K562 (cell line): ENCODE measurements around the gene TMEM60. TPM values are rescaled to one million over a fixed set of nuclear protein-coding genes. Genes with fewer than 3 reads are reported as not detected.

Source experiments
- CAMTA2 ChIP-seq: fragments of 250-450 bp; sonication (Bioruptor Pico); conservative IDR thresholded peaks from 2 replicates; pipeline ENCODE4 v1.5.1; 2022
- CEBPG ChIP-seq, 3 experiments: fragments of 200-800 bp in 1 of 3; sonication (Bioruptor generic) in 1 of 3; sonication (generic) in 1 of 3; formaldehyde crosslinking in 1 of 3; IDR thresholded peaks in 2 of 3; conservative IDR thresholded peaks in 1 of 3; 2 replicates each; pipeline versions ENCODE4 v1.6.1 to v1.8.0; 2016 to 2022; ENCODE audit warnings: missing compliant biosample characterization in 2 of 3, missing genetic modification characterization in 2 of 3, mild to moderate bottlenecking in 1 of 3, missing genetic modification reagents in 1 of 3
- ELF2 ChIP-seq: fragments of 250-450 bp; sonication (Bioruptor Pico); IDR thresholded peaks from 2 replicates; pipeline ENCODE4 v1.5.0; 2021; ENCODE audit warnings: mild to moderate bottlenecking
- HDGF ChIP-seq: fragments of 450-650 bp; IDR thresholded peaks from 2 replicates; pipeline ENCODE4 v1.6.1; 2016
- NFE2 ChIP-seq: IDR thresholded peaks from 2 replicates; pipeline ENCODE4 v1.6.1; 2014; ENCODE audit warnings: antibody characterized with exemption, low read depth
- POLR2AphosphoS2 ChIP-seq: IDR thresholded peaks from 2 replicates; pipeline ENCODE4 v1.6.1; 2012; ENCODE audit warnings: low read length, improper control_type of control experiment
- SIN3B ChIP-seq: fragments of 450-650 bp; IDR thresholded peaks from 2 replicates; pipeline ENCODE4 v1.6.1; 2017; ENCODE audit warnings: low read depth, mild to moderate bottlenecking, moderate library complexity
- SMARCB1 ChIP-seq: IDR thresholded peaks from 2 replicates; pipeline ENCODE4 v1.6.1; 2011; ENCODE audit warnings: improper control_type of control experiment, low read depth; ENCODE audit not compliant: insufficient read length
- SOX6 ChIP-seq: fragments of 450-650 bp; IDR thresholded peaks from 2 replicates; pipeline ENCODE4 v1.6.1; 2014; ENCODE audit warnings: mild to moderate bottlenecking
- ZBTB8A ChIP-seq: fragments of 450-650 bp; IDR thresholded peaks from 2 replicates; pipeline ENCODE4 v1.6.1; 2018; ENCODE audit warnings: mild to moderate bottlenecking, moderate library complexity; ENCODE audit not compliant: partially characterized antibody
- ZNF263 ChIP-seq: sonication (generic); formaldehyde crosslinking; IDR thresholded peaks from 2 replicates; pipeline ENCODE4 v1.8.0; 2022; ENCODE audit warnings: mild to moderate bottlenecking, missing genetic modification reagents, borderline replicate concordance
- polyA plus RNA-seq, 8 experiments: library from polyadenylated mRNA; depleted of rRNA in 4 of 8; stranded (reverse) in 5 of 8; unstranded in 3 of 8; fragments of >200 nt; fragmentation: Nextera tagmentation in 2 of 8; fragmentation: Illumina TruSeq in 1 of 8; extraction: Ambion mirVana in 2 of 8; extraction: Trizol in 1 of 8; gene quantifications; 2 replicates each; pipeline versions ENCODE4 v1.2.1 to v1.2.3, GENCODE V29; 2011 to 2014; ENCODE audit warnings: inconsistent platforms in 1 of 8, missing spikeins in 1 of 8
- total RNA-seq, 7 experiments: library from RNA; depleted of rRNA in 6 of 7; stranded (reverse); fragments of >200 nt in 6 of 7; fragmentation: Illumina TruSeq in 2 of 7; extraction: Trizol in 2 of 7; gene quantifications; 2 replicates each; pipeline versions ENCODE4 v1.2.1 to v1.2.3, GENCODE V29; 2011 to 2021; ENCODE audit warnings: low replicate concordance in 1 of 7
- TF ChIP-seq, protein P1 (sequence below): fragments of 250-450 bp; sonication (Bioruptor Pico); IDR thresholded peaks from 2 replicates; pipeline ENCODE4 v1.8.0; 2021; ENCODE audit warnings: mild to moderate bottlenecking, moderate library complexity
- TF ChIP-seq, protein P2 (sequence below): fragments of 200-400 bp; formaldehyde crosslinking; IDR thresholded peaks from 2 replicates; pipeline ENCODE4 v1.6.1; 2017; ENCODE audit warnings: mild to moderate bottlenecking, low read depth, low read length, moderate library complexity
- TF ChIP-seq, protein P3 (sequence below): sonication (generic); formaldehyde crosslinking; IDR thresholded peaks from 2 replicates; pipeline ENCODE4 v1.8.1; 2023; ENCODE audit warnings: mild to moderate bottlenecking, missing genetic modification reagents
- TF ChIP-seq, protein P4 (sequence below): sonication (generic); formaldehyde crosslinking; IDR thresholded peaks from 2 replicates; pipeline ENCODE4 v1.8.0; 2022; ENCODE audit warnings: missing genetic modification reagents, mild to moderate bottlenecking, borderline replicate concordance
- TF ChIP-seq, protein P5 (sequence below): IDR thresholded peaks from 2 replicates; pipeline ENCODE4 v1.6.1; 2011; ENCODE audit not compliant: insufficient read length; ENCODE audit errors: extremely low read depth
- TF ChIP-seq, protein P6 (sequence below): fragments of 450-650 bp; IDR thresholded peaks from 2 replicates; pipeline ENCODE4 v1.6.1; 2016

TMEM60 gene
- total and polyA plus RNA-seq, 9 of the 15 experiments (the other 6 are each of a cell fraction or from before 2014, with no cell fraction given) = 12.5 to 140 (median 38.4) TPM

DNA sequence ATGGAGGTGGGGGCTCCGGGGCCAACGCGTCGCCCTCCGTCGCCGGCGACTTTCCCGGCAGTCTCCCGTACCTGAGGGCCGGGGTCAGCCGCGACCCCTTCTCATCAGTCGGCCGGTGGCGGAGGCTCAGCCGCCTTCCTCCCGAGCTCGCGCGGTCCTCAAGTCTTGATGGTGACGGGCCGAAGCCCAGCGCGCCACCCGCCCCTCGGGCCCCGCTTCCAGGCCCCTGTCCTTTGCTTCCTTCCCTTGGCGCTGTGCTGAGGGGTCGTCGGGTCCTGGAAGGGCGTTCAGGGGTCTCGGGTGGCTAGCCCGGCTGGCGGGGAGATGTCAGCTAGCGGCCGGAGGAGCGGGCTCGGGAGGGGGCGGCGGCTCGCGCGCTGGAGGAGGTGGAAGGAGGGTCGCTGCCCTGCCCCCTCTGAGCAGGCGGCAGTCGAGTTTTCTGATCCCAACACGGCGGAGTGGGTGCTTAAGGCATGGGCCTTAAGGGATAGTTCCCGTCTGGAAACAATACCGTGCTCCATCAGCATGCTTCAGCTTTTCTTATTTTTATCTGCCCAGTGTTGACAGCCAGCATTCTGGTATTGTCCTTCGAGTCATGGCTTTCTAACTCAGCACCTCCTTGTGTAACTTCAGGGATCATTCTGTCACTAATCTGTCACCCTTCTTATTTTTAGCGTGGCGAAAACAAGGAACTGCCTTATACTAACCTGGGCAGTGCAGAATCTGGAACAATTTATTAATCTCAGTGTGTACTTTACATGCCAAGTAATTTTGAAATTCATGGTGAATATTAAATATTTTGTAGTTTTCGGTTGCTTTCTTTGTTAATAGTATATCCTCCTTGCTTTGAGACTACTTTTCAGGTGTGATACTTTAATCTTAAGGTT lies 1.1 kb upstream of the TMEM60 start (continued):
- TF ChIP-seq SIN3B = no peak
- no peak for TF ChIP-seq SMARCB1
- no peak for TF ChIP-seq POLR2AphosphoS2
- TF ChIP-seq CAMTA2 (CRISPR knock-in tag) = no peak
- TF ChIP-seq, protein P1, sequence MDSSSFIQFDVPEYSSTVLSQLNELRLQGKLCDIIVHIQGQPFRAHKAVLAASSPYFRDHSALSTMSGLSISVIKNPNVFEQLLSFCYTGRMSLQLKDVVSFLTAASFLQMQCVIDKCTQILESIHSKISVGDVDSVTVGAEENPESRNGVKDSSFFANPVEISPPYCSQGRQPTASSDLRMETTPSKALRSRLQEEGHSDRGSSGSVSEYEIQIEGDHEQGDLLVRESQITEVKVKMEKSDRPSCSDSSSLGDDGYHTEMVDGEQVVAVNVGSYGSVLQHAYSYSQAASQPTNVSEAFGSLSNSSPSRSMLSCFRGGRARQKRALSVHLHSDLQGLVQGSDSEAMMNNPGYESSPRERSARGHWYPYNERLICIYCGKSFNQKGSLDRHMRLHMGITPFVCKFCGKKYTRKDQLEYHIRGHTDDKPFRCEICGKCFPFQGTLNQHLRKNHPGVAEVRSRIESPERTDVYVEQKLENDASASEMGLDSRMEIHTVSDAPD = no peak
- no peak for TF ChIP-seq ZNF263
- peak; percentile 16; the same call in 1 of the 2 replicates for TF ChIP-seq NFE2
- TF ChIP-seq, protein P2, sequence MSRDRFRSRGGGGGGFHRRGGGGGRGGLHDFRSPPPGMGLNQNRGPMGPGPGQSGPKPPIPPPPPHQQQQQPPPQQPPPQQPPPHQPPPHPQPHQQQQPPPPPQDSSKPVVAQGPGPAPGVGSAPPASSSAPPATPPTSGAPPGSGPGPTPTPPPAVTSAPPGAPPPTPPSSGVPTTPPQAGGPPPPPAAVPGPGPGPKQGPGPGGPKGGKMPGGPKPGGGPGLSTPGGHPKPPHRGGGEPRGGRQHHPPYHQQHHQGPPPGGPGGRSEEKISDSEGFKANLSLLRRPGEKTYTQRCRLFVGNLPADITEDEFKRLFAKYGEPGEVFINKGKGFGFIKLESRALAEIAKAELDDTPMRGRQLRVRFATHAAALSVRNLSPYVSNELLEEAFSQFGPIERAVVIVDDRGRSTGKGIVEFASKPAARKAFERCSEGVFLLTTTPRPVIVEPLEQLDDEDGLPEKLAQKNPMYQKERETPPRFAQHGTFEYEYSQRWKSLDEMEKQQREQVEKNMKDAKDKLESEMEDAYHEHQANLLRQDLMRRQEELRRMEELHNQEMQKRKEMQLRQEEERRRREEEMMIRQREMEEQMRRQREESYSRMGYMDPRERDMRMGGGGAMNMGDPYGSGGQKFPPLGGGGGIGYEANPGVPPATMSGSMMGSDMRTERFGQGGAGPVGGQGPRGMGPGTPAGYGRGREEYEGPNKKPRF = no peak
- no peak for TF ChIP-seq CEBPG (CRISPR knock-in tag; IDR thresholded peaks at IDR 0.05)
- TF ChIP-seq CEBPG (tag; conservative IDR thresholded peaks at IDR 0.05 in 1 of 2, IDR thresholded peaks at IDR 0.05 in 1 of 2) = peak in 1 of 2 experiments; percentile 36; a peak in 1 of 4 replicates
- TF ChIP-seq, protein P3, sequence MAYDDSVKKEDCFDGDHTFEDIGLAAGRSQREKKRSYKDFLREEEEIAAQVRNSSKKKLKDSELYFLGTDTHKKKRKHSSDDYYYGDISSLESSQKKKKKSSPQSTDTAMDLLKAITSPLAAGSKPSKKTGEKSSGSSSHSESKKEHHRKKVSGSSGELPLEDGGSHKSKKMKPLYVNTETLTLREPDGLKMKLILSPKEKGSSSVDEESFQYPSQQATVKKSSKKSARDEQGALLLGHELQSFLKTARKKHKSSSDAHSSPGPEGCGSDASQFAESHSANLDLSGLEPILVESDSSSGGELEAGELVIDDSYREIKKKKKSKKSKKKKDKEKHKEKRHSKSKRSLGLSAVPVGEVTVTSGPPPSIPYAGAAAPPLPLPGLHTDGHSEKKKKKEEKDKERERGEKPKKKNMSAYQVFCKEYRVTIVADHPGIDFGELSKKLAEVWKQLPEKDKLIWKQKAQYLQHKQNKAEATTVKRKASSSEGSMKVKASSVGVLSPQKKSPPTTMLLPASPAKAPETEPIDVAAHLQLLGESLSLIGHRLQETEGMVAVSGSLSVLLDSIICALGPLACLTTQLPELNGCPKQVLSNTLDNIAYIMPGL (CRISPR knock-in tag) = no peak
- no peak for TF ChIP-seq ELF2 (CRISPR knock-in tag)
- TF ChIP-seq, protein P4, sequence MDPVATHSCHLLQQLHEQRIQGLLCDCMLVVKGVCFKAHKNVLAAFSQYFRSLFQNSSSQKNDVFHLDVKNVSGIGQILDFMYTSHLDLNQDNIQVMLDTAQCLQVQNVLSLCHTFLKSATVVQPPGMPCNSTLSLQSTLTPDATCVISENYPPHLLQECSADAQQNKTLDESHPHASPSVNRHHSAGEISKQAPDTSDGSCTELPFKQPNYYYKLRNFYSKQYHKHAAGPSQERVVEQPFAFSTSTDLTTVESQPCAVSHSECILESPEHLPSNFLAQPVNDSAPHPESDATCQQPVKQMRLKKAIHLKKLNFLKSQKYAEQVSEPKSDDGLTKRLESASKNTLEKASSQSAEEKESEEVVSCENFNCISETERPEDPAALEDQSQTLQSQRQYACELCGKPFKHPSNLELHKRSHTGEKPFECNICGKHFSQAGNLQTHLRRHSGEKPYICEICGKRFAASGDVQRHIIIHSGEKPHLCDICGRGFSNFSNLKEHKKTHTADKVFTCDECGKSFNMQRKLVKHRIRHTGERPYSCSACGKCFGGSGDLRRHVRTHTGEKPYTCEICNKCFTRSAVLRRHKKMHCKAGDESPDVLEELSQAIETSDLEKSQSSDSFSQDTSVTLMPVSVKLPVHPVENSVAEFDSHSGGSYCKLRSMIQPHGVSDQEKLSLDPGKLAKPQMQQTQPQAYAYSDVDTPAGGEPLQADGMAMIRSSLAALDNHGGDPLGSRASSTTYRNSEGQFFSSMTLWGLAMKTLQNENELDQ (CRISPR knock-in tag) = no peak; the same call in 1 of the 2 replicates
- peak; percentile 83 for TF ChIP-seq SOX6
- no peak for TF ChIP-seq ZBTB8A
- TF ChIP-seq, protein P5, sequence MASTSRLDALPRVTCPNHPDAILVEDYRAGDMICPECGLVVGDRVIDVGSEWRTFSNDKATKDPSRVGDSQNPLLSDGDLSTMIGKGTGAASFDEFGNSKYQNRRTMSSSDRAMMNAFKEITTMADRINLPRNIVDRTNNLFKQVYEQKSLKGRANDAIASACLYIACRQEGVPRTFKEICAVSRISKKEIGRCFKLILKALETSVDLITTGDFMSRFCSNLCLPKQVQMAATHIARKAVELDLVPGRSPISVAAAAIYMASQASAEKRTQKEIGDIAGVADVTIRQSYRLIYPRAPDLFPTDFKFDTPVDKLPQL = no peak
- no peak for TF ChIP-seq HDGF
- TF ChIP-seq, protein P6, sequence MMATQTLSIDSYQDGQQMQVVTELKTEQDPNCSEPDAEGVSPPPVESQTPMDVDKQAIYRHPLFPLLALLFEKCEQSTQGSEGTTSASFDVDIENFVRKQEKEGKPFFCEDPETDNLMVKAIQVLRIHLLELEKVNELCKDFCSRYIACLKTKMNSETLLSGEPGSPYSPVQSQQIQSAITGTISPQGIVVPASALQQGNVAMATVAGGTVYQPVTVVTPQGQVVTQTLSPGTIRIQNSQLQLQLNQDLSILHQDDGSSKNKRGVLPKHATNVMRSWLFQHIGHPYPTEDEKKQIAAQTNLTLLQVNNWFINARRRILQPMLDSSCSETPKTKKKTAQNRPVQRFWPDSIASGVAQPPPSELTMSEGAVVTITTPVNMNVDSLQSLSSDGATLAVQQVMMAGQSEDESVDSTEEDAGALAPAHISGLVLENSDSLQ = peak; percentile 75
